H1 (cell line): ENCODE measurements around the gene LTN1. TPM values are rescaled to one million over a fixed set of nuclear protein-coding genes. Genes with fewer than 3 reads are reported as not detected.

ENCODE experiments used
- BCL11A ChIP-seq, 2 experiments: IDR thresholded peaks; one replicate each; pipeline ENCODE4 v1.6.1; 2011; ENCODE audit warnings: low read depth in 2 of 2, low read length in 2 of 2, mild to moderate bottlenecking in 2 of 2
- CHD1 ChIP-seq: IDR thresholded peaks from 2 replicates; pipeline ENCODE4 v1.6.1; 2012; ENCODE audit warnings: low read depth, low read length, improper control_type of control experiment
- polyA plus RNA-seq, 7 experiments: library from polyadenylated mRNA; depleted of rRNA in 3 of 7; stranded (reverse) in 5 of 7; unstranded in 2 of 7; fragments of >200 nt in 5 of 7; fragments of 200-250 nt in 2 of 7; gene quantifications; 1 replicate in 5 of 7; 2 replicates in 1 of 7; 4 replicates in 1 of 7; pipeline versions ENCODE4 v1.2.1 to v1.2.3, GENCODE V29; 2011 to 2013; ENCODE audit warnings: missing spikeins in 2 of 7, mixed read lengths in 2 of 7
- total RNA-seq: library from RNA; stranded (reverse); fragmentation: NEBNext Ultra II Directional; extraction: Animal tissue kit (Norgen Biotek cat#: 25700); gene quantifications from 2 replicates; pipeline ENCODE4 v1.2.1, GENCODE V29; 2021

LTN1 gene
- total and polyA plus RNA-seq, 2 of the 8 experiments (the other 6 are each of a cell fraction or from before 2014, with no cell fraction given): 3.2 to 23.5 TPM

DNA sequence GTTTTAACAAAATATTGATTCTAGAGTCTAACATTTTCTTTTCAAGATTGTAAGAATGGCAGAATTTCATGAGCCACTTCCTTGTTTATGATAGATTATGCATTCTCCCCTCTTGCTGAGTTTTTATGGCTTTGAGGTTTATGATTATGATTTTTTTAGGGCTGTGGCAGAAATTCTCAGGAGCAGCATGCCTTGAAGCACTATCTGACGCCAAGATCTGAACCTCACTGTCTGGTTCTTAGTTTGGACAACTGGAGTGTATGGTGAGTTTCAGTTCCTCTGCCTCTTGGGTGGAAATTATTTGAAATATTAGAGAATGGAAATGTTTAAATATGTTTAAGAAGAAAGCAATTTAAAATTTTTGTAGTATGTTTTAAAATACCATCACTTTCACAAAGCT lies 42.0 kb upstream of the LTN1 start (continued):
- TF ChIP-seq CHD1 (no peak), BCL11A (IDR thresholded peaks at IDR 0.05; ENCODE audit: low read depth in 2 of 2, low read length in 2 of 2) (no peak)
